Fibroblast of gingiva (primary cell): ENCODE measurements around the gene SLCO2A1.
"Not testable (repeated sequence)": the region's sequence is repeated elsewhere in the genome, so short reads cannot be mapped to it uniquely, and the experiment has no call there.

Experiments used
- DNase-seq: peaks from one replicate; pipeline ENCODE4 v3.0.0-alpha.2; 2011; ENCODE audit warnings: low read depth

The SLCO2A1 gene

GRCh38 chr3:134029734-134030378 is at the start of gene SLCO2A1:
TSS of gene SLCO2A1 (minus strand) at chr3:134029925. CDS start at chr3:134029802, 123 bp downstream.
- no peak for DNase-seq

GRCh38 chr3:134079111-134079547 is 49.4 kb upstream of the SLCO2A1 start:
- peak; percentile 20 for DNase-seq

- DNase-seq: peak; percentile 57
Measured at GRCh38 chr3:134078169-134078831, 48.6 kb upstream of the SLCO2A1 start.

GRCh38 chr3:134077649-134078161 is 48.0 kb upstream of the SLCO2A1 start:
- DNase-seq: no peak

- DNase-seq: no peak
Measured at GRCh38 chr3:134076851-134077250, 47.1 kb upstream of the SLCO2A1 start.

- no peak for DNase-seq
Measured at GRCh38 chr3:134075846-134076245, 46.1 kb upstream of the SLCO2A1 start.

- DNase-seq: no peak
Measured at GRCh38 chr3:134075568-134075825, 45.8 kb upstream of the SLCO2A1 start.

- no peak for DNase-seq
Measured at GRCh38 chr3:134074790-134075567, 45.3 kb upstream of the SLCO2A1 start.

- DNase-seq: no peak
Measured at GRCh38 chr3:134074001-134074789, 44.5 kb upstream of the SLCO2A1 start.

GRCh38 chr3:134073583-134073945 is 43.8 kb upstream of the SLCO2A1 start:
- DNase-seq: no peak

GRCh38 chr3:134072881-134073582 is 43.3 kb upstream of the SLCO2A1 start:
- no peak for DNase-seq

GRCh38 chr3:134070281-134070680 is 40.6 kb upstream of the SLCO2A1 start:
- DNase-seq: not testable (repeated sequence)

GRCh38 chr3:134068429-134068828 is 38.7 kb upstream of the SLCO2A1 start:
- DNase-seq: no peak

- no peak for DNase-seq
Measured at GRCh38 chr3:134067531-134068161, 37.9 kb upstream of the SLCO2A1 start.

- DNase-seq: no peak
Measured at GRCh38 chr3:134066651-134067530, 37.2 kb upstream of the SLCO2A1 start.

GRCh38 chr3:134066158-134066541 is 36.4 kb upstream of the SLCO2A1 start:
- no peak for DNase-seq

- no peak for DNase-seq
Measured at GRCh38 chr3:134065252-134066157, 35.8 kb upstream of the SLCO2A1 start.

- DNase-seq: no peak
Measured at GRCh38 chr3:134064081-134064480, 34.4 kb upstream of the SLCO2A1 start.

- DNase-seq: no peak
Measured at GRCh38 chr3:134061401-134061800, 31.7 kb upstream of the SLCO2A1 start.
